SH-SY5Y (cell line): ENCODE measurements around the gene MAP2K6.

Source experiments
- GATA2 ChIP-seq: IDR thresholded peaks from 2 replicates; pipeline ENCODE4 v1.6.1; 2011; ENCODE audit warnings: mild to moderate bottlenecking, low read depth, low read length
- GATA3 ChIP-seq: IDR thresholded peaks from 2 replicates; pipeline ENCODE4 v1.6.1; 2011; ENCODE audit warnings: low read depth, mild to moderate bottlenecking, low read length, moderate library complexity

GRCh38 chr17:69590671-69591070 is 176.2 kb downstream of the MAP2K6 start:
- TF ChIP-seq GATA3: no peak
- TF ChIP-seq GATA2: no peak
